Measurements from ENCODE around the gene TMEM184B.
"Not testable (repeated sequence)": the region's sequence is repeated elsewhere in the genome, so short reads cannot be mapped to it uniquely, and the experiment has no call there.

Gene TMEM184B

GRCh38 chr22:38177926-38178604 is 94.7 kb downstream of the TMEM184B start:
- DNase-seq, result peak; percentile 65

- not testable (repeated sequence) for DNase-seq
Observed at GRCh38 chr22:38177571-38177925, 95.3 kb downstream of the TMEM184B start.

GRCh38 chr22:38177044-38177443 is 95.8 kb downstream of the TMEM184B start:
- no peak for DNase-seq

GRCh38 chr22:38176170-38176741 is 96.6 kb downstream of the TMEM184B start:
- peak; percentile 47 for DNase-seq

- no peak for DNase-seq
Observed at GRCh38 chr22:38175206-38176118, 97.3 kb downstream of the TMEM184B start.

- no peak for DNase-seq
Observed at GRCh38 chr22:38174626-38175025, 98.2 kb downstream of the TMEM184B start.

GRCh38 chr22:38173641-38173906 is 99.2 kb downstream of the TMEM184B start:
- no peak for DNase-seq

- DNase-seq, result no peak
Observed at GRCh38 chr22:38172832-38173640, 99.8 kb downstream of the TMEM184B start.

- no peak for DNase-seq
Observed at GRCh38 chr22:38171927-38172831, 100.6 kb downstream of the TMEM184B start.

- DNase-seq, result no peak
Observed at GRCh38 chr22:38170469-38170868, 102.3 kb downstream of the TMEM184B start.

All from fibroblast of skin of abdomen (primary cell).